SK-N-SH treated with all-trans-retinoic acid at 6 μM for 48 hours (cell line): ENCODE data around the gene PHLDB1.

Experiments
- ATAC-seq: fragments of 200-7000 bp; cut with Tn5 transposase; 3 replicates; pipeline ENCODE4 v1.9.1; 2020; ENCODE audit warnings: mild to moderate bottlenecking, moderate library complexity
- BACH2 ChIP-seq: fragments of 250-450 bp; sonication (Bioruptor Pico); IDR thresholded peaks from 2 replicates; pipeline ENCODE4 v1.9.0; 2021; ENCODE audit warnings: mild to moderate bottlenecking, borderline replicate concordance
- CREB5 ChIP-seq: fragments of 250-450 bp; sonication (Bioruptor Pico); IDR thresholded peaks from 2 replicates; pipeline ENCODE4 v1.5.1; 2020; ENCODE audit warnings: low read depth, mild to moderate bottlenecking, moderate library complexity
- CSRNP3 ChIP-seq: fragments of 250-450 bp; sonication (Bioruptor Pico); IDR thresholded peaks from 2 replicates; pipeline ENCODE4 v1.5.1; 2021; ENCODE audit warnings: mild to moderate bottlenecking, moderate library complexity
- ESRRG ChIP-seq: fragments of 250-450 bp; sonication (Bioruptor Pico); IDR thresholded peaks from 2 replicates; pipeline ENCODE4 v1.6.1; 2021; ENCODE audit warnings: mild to moderate bottlenecking
- GLIS3 ChIP-seq: fragments of 250-450 bp; sonication (Bioruptor Pico); IDR thresholded peaks from 2 replicates; pipeline ENCODE4 v1.5.0; 2020; ENCODE audit warnings: mild to moderate bottlenecking, moderate library complexity
- OSR1 ChIP-seq: fragments of 250-450 bp; sonication (Bioruptor Pico); IDR thresholded peaks from 2 replicates; pipeline ENCODE4 v1.8.0; 2022; ENCODE audit warnings: moderate library complexity, mild to moderate bottlenecking, inconsistent platforms
- PATZ1 ChIP-seq: fragments of 250-450 bp; sonication (Bioruptor Pico); IDR thresholded peaks from 2 replicates; pipeline ENCODE4 v1.8.0; 2020; ENCODE audit warnings: mild to moderate bottlenecking, moderate library complexity, borderline replicate concordance
- POU6F1 ChIP-seq: fragments of 250-450 bp; sonication (Bioruptor Pico); IDR thresholded peaks from 2 replicates; pipeline ENCODE4 v1.8.0; 2021; ENCODE audit warnings: low read depth, mild to moderate bottlenecking, moderate library complexity, borderline replicate concordance
- SNAI2 ChIP-seq: fragments of 250-450 bp; sonication (Bioruptor Pico); IDR thresholded peaks from 2 replicates; pipeline ENCODE4 v1.5.0; 2020; ENCODE audit warnings: mild to moderate bottlenecking, moderate library complexity
- TCF4 ChIP-seq: fragments of 250-450 bp; sonication (Bioruptor Pico); IDR thresholded peaks from 2 replicates; pipeline ENCODE4 v1.8.0; 2021; ENCODE audit warnings: mild to moderate bottlenecking, moderate library complexity, borderline replicate concordance
- TSHZ2 ChIP-seq: fragments of 250-450 bp; sonication (Bioruptor Pico); IDR thresholded peaks from 2 replicates; pipeline ENCODE4 v1.5.0; 2020; ENCODE audit warnings: mild to moderate bottlenecking, moderate library complexity
- ZC3H10 ChIP-seq: fragments of 250-450 bp; sonication (Bioruptor Pico); IDR thresholded peaks from 2 replicates; pipeline ENCODE4 v1.5.1; 2021; ENCODE audit warnings: mild to moderate bottlenecking, moderate library complexity
- ZFP3 ChIP-seq: fragments of 250-450 bp; sonication (Bioruptor Pico); IDR thresholded peaks from 2 replicates; pipeline ENCODE4 v1.5.0; 2020; ENCODE audit warnings: mild to moderate bottlenecking, moderate library complexity

Gene PHLDB1

GRCh38 chr11:118657709-118658428 is 50.5 kb downstream of the PHLDB1 start:
- TF ChIP-seq ESRRG (CRISPR knock-in tag) (no peak), GLIS3 (CRISPR knock-in tag) (no peak), CSRNP3 (CRISPR knock-in tag) (no peak), ZFP3 (CRISPR knock-in tag) (no peak), TCF4 (CRISPR knock-in tag) (no peak), OSR1 (CRISPR knock-in tag) (no peak), CREB5 (CRISPR knock-in tag) (no peak), POU6F1 (CRISPR knock-in tag) (no peak)
- ATAC-seq = no peak

- ATAC-seq = peak; percentile 37
- TF ChIP-seq ZC3H10 (CRISPR knock-in tag) (no peak), GLIS3 (CRISPR knock-in tag) (no peak), PATZ1 (CRISPR knock-in tag) (no peak), CSRNP3 (CRISPR knock-in tag) (no peak), SNAI2 (CRISPR knock-in tag) (no peak), ZFP3 (CRISPR knock-in tag) (no peak), POU6F1 (CRISPR knock-in tag) (no peak), BACH2 (CRISPR knock-in tag) (no peak), TSHZ2 (CRISPR knock-in tag) (no peak), OSR1 (CRISPR knock-in tag) (no peak)
Observed at GRCh38 chr11:118658429-118659313, 51.3 kb downstream of the PHLDB1 start.
